ENCODE measurements around the gene UPK3BL2.
"Not testable (repeated sequence)": the region's sequence is repeated elsewhere in the genome, so short reads cannot be mapped to it uniquely, and the experiment has no call there.

GRCh38 chr7:102540604-102541003, 2.9 kb downstream of the UPK3BL2 start:
- TF ChIP-seq CTCF (conservative IDR thresholded peaks at IDR 0.05; ENCODE audit: low read depth, low read length); MAFK (IDR thresholded peaks at IDR 0.05; ENCODE audit: low read depth, low read length); SMC3 (IDR thresholded peaks at IDR 0.05; ENCODE audit: low read depth, low read length); POLR2A (IDR thresholded peaks at IDR 0.05; ENCODE audit: low read depth, low read length); CEBPB (IDR thresholded peaks at IDR 0.05; ENCODE audit: low read depth, low read length); CHD1 (IDR thresholded peaks at IDR 0.05; ENCODE audit: low read depth, low read length); BHLHE40 (IDR thresholded peaks at IDR 0.05; ENCODE audit: low read depth, low read length); RCOR1 (IDR thresholded peaks at IDR 0.05; ENCODE audit: insufficient replicate concordance, low read length): not testable (repeated sequence)
